Endodermal cell (in vitro differentiated cells): ENCODE measurements around the gene NNT. TPM values are rescaled to one million over a fixed set of nuclear protein-coding genes. Genes with fewer than 3 reads are reported as not detected.

Experiments used
- DNase-seq: peaks from one replicate; pipeline ENCODE4 v3.0.0-alpha.2; 2017
- H3K27ac ChIP-seq: 2 replicates; pipeline ENCODE4 v1.5.1; 2013; ENCODE audit warnings: mild to moderate bottlenecking, low read depth, low read length, moderate library complexity
- H3K27me3 ChIP-seq: 2 replicates; pipeline ENCODE4 v1.6.1; 2013; ENCODE audit warnings: mild to moderate bottlenecking, low read length, moderate library complexity; ENCODE audit not compliant: insufficient read depth, control insufficient read depth, poor library complexity, severe bottlenecking
- H3K36me3 ChIP-seq: 2 replicates; pipeline ENCODE4 v1.7.0; 2013; ENCODE audit warnings: mild to moderate bottlenecking, low read length, moderate library complexity; ENCODE audit not compliant: control insufficient read depth, insufficient read depth
- H3K4me1 ChIP-seq: one replicate; pipeline ENCODE4 v1.7.0; 2013; ENCODE audit warnings: low read length; ENCODE audit not compliant: control insufficient read depth, insufficient read depth
- H3K4me3 ChIP-seq: 2 replicates; pipeline ENCODE4 v1.5.1; 2013; ENCODE audit warnings: mild to moderate bottlenecking, low read length, moderate library complexity
- H3K9ac ChIP-seq: 2 replicates; pipeline ENCODE4 v1.6.1; 2013; ENCODE audit warnings: mild to moderate bottlenecking, low read length, moderate library complexity; ENCODE audit not compliant: poor library complexity, severe bottlenecking; ENCODE audit errors: extremely low read depth
- H3K9me3 ChIP-seq: 2 replicates; pipeline ENCODE4 v1.6.1; 2013; ENCODE audit warnings: mild to moderate bottlenecking, low read length, moderate library complexity; ENCODE audit not compliant: control insufficient read depth
- H3K27ac Mint-ChIP-seq: 2 replicates; pipeline ENCODE4 v1.8.0; 2020; ENCODE audit warnings: mixed read lengths
- H3K27me3 Mint-ChIP-seq: 2 replicates; pipeline ENCODE4 v1.8.0; 2021; ENCODE audit warnings: mild to moderate bottlenecking, mixed read lengths; ENCODE audit not compliant: insufficient read depth
- H3K36me3 Mint-ChIP-seq: 2 replicates; pipeline ENCODE4 v1.8.0; 2020; ENCODE audit warnings: low read depth, mixed read lengths
- H3K4me1 Mint-ChIP-seq: 2 replicates; pipeline ENCODE4 v1.8.0; 2020; ENCODE audit warnings: mixed read lengths
- H3K4me3 Mint-ChIP-seq: 2 replicates; pipeline ENCODE4 v1.8.0; 2020; ENCODE audit warnings: mild to moderate bottlenecking, moderate library complexity, mixed read lengths
- H3K9me3 Mint-ChIP-seq: 2 replicates; pipeline ENCODE4 v1.8.0; 2020; ENCODE audit warnings: mild to moderate bottlenecking, mixed read lengths
- CTCF ChIP-seq: fragments of 200-600 bp; sonication (generic); conservative IDR thresholded peaks from 2 replicates; pipeline ENCODE4 v1.5.0; 2021; ENCODE audit warnings: antibody characterized with exemption, mild to moderate bottlenecking
- WGBS, 2 experiments: methylation state at CpG; one replicate each; pipeline versions ENCODE4 v1.1.5 to v1.1.7; 2013; ENCODE audit warnings: missing lambda C conversion rate in 2 of 2, mixed read lengths in 1 of 2; ENCODE audit not compliant: insufficient coverage in 1 of 2, insufficient read length in 1 of 2; 5-methylcytosine and 5-hydroxymethylcytosine counted together
- total RNA-seq, 2 donors: library from RNA; stranded (reverse); fragmentation: NEBNext Ultra II Directional in 1 of 2; extraction: Animal tissue kit (Norgen Biotek cat#: 25700) in 1 of 2; gene quantifications; 2 replicates in 1 of 2; 3 replicates in 1 of 2; pipeline ENCODE4 v1.2.1, GENCODE V29; 2021

NNT gene
- total RNA-seq, 2 donors from 2014 or later: 27.5 to 27.9 TPM

DNA sequence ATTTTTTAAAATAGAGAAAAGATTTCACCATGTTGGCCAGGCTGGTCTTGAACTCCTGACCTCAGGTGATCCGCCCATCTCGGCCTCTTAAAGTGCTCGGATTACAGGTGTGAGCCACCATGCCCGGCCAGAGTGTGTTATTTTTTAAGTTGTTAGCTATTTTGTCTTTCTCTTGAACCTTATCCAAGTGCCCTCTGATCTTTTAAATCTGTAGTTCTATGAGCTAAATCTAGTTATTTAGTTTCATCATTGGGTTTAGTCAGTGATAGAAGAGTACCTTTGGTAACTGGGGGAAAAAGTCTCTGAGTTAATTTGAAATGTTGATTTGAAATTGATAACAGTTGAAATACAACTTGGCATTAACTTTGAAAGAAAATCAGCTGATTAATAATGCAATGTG is 88.3 kb downstream of the NNT start:
- H3K27me3 Mint-ChIP-seq: no peaks in the 10 kb centered on the region
- H3K4me3 Mint-ChIP-seq: no peak overlapping the region
- Histone ChIP-seq H3K4me3 (no peak overlapping the region), H3K4me1 (no peaks in the 10 kb centered on the region), H3K27ac (no peak overlapping the region), H3K27me3 (no peaks in the 10 kb centered on the region), H3K9ac (no peak overlapping the region), H3K36me3 (peaks cover 8% of the 10 kb centered on the region), H3K9me3 (peaks cover 15% of the 10 kb centered on the region)
- peaks cover 25% of the 10 kb centered on the region for H3K9me3 Mint-ChIP-seq
- DNase-seq: no peak
- WGBS, 2 experiments: 80 to 98% methylated on average over 2 to 4 of the region's 4 CpGs
- no peaks in the 10 kb centered on the region for H3K4me1 Mint-ChIP-seq
- no peak overlapping the region for H3K27ac Mint-ChIP-seq
- TF ChIP-seq CTCF: no peak
- H3K36me3 Mint-ChIP-seq: peaks cover 38% of the 10 kb centered on the region

- WGBS, 2 experiments: 100% methylated on average over 1 of the region's 1 CpG; no CpG with 5 or more reads in 1 of the 2 experiments
- Mint-ChIP-seq H3K9me3 (peaks cover 31% of the 10 kb centered on the region), H3K27me3 (no peaks in the 10 kb centered on the region), H3K36me3 (peaks cover 43% of the 10 kb centered on the region), H3K4me3 (no peak overlapping the region), H3K27ac (no peak overlapping the region), H3K4me1 (no peaks in the 10 kb centered on the region)
- Histone ChIP-seq H3K9me3 (peaks cover 20% of the 10 kb centered on the region), H3K4me1 (no peaks in the 10 kb centered on the region), H3K27me3 (no peaks in the 10 kb centered on the region), H3K36me3 (peaks cover 8% of the 10 kb centered on the region), H3K4me3 (no peak overlapping the region), H3K9ac (no peak overlapping the region), H3K27ac (no peak overlapping the region)
- no peak for TF ChIP-seq CTCF
- DNase-seq: no peak
These were observed 88.9 kb downstream of the NNT start for GRCh38 chr5:43691893-43692292.

GRCh38 chr5:43693411-43693810 is 90.4 kb downstream of the NNT start:
- Histone ChIP-seq H3K27me3 (no peaks in the 10 kb centered on the region), H3K9ac (no peak overlapping the region), H3K4me1 (no peaks in the 10 kb centered on the region), H3K27ac (no peak overlapping the region), H3K4me3 (no peak overlapping the region), H3K9me3 (peaks cover 20% of the 10 kb centered on the region), H3K36me3 (peaks cover 8% of the 10 kb centered on the region)
- H3K27me3 Mint-ChIP-seq: no peaks in the 10 kb centered on the region
- H3K9me3 Mint-ChIP-seq: peaks cover 39% of the 10 kb centered on the region
- no peak overlapping the region for H3K4me3 Mint-ChIP-seq
- H3K36me3 Mint-ChIP-seq: peaks cover 52% of the 10 kb centered on the region
- no peak overlapping the region for H3K27ac Mint-ChIP-seq
- no peak for DNase-seq
- no peak for TF ChIP-seq CTCF
- no peaks in the 10 kb centered on the region for H3K4me1 Mint-ChIP-seq
